ENCODE measurements around the gene PAPOLA.

DNA sequence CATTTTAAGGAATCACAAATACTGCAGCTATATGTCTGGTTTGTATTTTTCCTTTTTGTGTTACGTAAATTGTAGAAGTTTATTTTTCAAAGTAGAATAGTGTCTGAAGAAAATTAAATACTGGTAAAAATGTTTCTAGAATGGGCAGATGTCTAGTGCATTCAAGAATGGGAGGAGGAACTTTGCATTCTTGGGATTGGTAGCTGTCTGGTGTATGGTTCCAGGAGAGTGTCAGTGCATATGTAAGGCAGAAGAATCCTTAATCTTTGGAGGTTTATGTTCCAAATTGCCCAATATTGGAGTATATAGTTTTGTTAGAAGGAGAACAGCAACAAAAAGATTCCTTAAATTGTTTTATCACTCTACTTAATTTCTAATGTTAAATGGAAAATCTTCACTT is 13.5 kb downstream of the PAPOLA start:
- TF ChIP-seq, protein P1, sequence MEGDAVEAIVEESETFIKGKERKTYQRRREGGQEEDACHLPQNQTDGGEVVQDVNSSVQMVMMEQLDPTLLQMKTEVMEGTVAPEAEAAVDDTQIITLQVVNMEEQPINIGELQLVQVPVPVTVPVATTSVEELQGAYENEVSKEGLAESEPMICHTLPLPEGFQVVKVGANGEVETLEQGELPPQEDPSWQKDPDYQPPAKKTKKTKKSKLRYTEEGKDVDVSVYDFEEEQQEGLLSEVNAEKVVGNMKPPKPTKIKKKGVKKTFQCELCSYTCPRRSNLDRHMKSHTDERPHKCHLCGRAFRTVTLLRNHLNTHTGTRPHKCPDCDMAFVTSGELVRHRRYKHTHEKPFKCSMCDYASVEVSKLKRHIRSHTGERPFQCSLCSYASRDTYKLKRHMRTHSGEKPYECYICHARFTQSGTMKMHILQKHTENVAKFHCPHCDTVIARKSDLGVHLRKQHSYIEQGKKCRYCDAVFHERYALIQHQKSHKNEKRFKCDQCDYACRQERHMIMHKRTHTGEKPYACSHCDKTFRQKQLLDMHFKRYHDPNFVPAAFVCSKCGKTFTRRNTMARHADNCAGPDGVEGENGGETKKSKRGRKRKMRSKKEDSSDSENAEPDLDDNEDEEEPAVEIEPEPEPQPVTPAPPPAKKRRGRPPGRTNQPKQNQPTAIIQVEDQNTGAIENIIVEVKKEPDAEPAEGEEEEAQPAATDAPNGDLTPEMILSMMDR (IDR thresholded peaks at IDR 0.05), result no peak
- TF ChIP-seq POLR2AphosphoS5 (IDR thresholded peaks at IDR 0.05), result no peak

Measured in stomach (tissue), 4 donors.